Measurements from ENCODE around the gene DTX4.
"Not testable (repeated sequence)": the region's sequence is repeated elsewhere in the genome, so short reads cannot be mapped to it uniquely, and the experiment has no call there.

The DTX4 gene

DNA sequence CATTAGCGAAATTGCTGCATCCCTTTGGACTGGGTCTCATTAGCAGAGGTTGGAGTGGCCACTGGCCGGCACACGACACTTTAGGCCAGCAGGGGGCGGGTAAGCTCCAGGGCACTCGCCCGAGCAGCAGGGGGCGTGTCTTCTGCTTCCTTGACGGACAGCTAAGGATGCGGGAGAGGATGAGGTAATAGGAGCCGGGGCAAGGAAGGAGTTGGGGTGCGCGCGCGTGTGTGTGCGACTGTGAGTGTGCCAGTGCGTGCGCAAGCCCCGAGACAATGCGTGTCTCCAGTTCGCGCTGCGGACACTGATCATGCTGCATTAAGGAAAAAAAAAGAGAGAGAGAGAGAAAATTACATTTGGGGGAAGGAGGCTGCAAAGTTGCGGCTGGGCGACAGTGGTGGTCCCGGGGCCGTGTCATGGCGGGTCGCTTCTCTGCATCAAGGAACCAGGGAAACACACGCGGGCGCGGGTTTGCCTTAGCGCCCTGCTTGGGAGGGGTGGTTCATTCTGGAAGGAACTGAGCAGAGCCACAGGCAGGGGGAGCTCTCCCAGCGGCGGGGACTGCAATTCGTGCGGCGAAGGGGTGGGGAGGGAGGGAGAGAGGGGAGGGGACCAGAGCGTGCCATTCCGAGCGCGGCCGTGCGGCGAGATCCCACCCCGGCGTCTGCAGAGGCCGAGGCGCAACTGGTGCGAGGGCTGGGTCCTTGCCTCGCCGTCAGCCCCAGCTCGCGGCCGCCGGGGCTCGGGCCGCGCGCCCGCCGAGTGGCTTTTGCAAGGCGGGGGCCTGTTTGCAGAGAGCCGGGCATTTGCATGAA is at the start of gene DTX4:
Gene DTX4, plus strand, starts transcription at position 625 of the 815 bp plus-strand sequence. CDS start 464 bp downstream, outside the sequence.
- DNase-seq: peak; percentile 86

DNA sequence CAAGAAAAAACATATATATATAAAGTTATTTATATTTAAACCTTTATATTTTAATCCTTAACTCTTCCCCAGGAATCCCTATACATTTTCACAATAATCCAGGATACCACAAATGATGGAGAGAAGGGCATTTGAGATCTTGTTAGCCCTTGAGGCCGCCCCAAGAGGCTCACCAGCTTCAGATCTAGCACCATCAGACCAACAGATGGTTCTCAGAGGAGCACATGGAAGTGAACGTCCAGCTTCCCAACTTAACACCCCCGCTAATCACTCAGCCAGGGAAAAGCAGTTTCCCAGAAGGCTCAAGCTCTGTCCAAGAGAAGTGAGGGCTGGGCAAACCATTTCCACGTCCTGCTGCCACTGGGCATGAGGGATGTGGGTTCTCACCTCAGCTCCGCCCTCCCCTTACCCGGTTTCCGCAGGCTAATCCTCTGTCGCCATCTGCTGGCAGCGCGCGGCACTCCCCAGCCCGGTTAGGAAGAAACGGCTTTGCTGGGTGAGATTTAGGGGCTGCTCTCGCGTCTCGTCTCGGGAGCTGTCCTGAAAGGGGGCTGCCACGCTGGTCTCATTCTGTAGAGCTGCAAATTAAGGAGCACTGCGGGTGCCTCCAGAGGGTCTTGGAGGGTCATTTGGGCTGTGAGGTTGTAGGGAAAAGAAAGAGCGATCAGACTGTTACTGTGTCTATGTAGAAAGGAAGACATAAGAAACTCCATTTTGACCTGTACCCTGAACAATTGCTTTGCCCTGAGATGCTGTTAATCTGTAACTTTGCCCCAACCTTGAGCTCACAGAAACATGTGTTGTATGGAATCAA is 36.1 kb upstream of the DTX4 start:
- DNase-seq: peak; percentile 67

DNA sequence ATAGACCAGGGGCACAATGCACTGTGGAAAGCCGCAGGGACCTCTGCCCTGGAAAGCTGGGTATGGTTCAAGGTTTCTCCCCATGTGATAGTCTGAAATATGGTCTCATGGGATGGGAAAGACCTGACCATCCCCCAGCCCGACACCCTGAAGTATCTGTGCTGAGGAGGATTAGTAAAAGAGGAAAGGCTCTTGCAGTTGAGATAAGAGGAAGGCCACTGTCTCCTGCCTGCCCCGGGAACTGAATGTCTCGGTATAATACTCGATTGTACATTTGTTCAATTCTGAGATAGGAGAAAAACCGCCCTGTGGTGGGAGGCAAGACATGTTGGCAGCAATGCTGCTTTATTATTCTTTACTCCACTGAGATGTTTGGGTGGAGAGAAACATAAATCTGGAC is 35.4 kb upstream of the DTX4 start:
- DNase-seq: not testable (repeated sequence)

DNA sequence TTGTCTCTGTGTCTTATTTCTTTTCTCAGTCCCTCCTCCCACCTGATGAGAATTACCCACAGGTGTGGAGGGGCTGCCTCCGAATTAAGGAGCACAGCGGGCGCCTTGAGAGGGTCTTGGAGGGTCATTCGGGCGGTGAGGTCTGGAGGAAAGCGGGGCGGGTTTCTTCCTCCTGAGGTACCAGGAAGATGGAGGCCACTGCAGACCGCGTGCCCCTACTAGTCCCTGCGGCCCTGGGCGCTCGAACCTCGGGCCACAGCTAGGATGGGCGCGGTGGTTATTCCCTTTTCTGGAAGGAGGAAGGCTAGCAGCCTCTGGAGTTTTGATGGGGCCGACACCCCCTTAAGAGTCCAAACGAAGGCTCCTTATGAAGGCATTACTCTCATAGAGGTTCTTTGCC is 34.7 kb upstream of the DTX4 start:
- DNase-seq: no peak

DNA sequence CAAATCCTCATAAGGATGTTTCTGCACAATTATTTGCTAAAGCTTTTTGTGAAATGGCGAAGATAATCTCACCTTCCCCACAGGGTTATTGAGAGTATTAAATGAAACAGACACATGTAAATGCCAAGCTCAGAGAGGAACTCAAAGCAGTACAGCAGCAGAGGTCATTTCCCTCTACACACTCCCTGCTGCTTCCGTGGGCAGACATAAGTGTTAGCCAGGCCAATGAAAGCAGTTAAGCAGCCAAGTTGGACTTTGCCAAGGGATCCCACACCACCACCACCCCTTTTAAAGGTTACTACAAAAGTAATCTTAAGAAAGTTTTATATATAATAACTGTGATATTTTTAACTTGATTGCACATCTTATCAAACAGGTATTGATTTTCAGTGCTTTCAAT is 33.3 kb upstream of the DTX4 start:
- no peak for DNase-seq

DNA sequence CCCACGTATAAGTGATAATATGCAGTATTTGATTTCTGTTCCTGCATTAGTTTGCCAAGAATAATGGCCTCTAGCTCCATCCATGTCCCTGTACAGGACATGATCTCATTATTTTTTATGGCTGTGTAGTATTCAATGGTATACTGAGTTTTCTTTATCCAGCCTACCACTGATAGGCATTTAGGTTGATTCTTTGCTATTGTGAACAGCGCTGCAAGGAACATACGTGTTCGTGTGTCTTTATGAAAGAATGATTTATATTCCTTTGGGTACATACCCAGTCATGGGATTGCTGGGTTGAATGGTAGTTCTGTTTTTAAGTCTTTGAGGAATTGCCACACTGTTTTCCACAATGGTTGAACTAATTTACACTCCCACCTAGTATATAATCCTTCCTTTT is 30.7 kb upstream of the DTX4 start:
- no peak for DNase-seq

DNA sequence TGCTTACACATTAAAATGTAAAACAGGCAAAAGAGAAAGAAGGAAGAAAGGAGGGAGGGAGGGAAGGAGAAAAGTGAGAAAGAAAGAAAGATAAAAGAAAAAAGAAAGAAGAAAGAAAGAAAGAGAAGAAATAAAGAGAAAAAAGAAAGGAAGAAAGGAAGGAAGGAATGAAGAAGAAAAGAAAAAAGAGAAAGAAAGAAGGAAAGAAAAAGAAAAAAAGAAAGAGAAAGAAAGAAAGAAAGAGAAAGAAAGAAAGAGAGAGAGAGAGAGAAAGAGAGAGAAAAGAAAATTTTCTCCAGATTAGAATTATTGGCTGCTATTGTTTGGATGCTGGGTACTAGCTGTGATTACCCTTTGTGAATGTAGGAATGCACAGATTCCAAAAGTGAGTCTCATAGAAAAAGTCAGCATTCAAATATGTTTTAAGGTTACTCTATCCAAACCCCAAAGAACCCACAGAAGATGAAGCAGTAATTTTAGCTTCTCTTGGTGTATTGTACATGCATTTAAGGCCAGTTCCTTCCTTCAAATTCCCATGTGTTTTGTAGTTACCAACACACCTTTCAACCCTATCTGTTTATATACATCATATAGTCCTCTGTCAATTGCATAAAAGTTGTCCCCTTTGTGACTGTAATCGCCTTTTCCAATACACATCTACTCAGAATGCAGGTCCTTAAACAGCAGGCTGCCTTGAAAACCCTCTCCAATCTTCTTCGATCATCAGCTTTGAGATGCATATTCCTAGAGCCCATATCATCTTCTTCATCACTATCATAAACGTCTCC is 30.1 kb upstream of the DTX4 start:
- DNase-seq: peak; percentile 62

DNA sequence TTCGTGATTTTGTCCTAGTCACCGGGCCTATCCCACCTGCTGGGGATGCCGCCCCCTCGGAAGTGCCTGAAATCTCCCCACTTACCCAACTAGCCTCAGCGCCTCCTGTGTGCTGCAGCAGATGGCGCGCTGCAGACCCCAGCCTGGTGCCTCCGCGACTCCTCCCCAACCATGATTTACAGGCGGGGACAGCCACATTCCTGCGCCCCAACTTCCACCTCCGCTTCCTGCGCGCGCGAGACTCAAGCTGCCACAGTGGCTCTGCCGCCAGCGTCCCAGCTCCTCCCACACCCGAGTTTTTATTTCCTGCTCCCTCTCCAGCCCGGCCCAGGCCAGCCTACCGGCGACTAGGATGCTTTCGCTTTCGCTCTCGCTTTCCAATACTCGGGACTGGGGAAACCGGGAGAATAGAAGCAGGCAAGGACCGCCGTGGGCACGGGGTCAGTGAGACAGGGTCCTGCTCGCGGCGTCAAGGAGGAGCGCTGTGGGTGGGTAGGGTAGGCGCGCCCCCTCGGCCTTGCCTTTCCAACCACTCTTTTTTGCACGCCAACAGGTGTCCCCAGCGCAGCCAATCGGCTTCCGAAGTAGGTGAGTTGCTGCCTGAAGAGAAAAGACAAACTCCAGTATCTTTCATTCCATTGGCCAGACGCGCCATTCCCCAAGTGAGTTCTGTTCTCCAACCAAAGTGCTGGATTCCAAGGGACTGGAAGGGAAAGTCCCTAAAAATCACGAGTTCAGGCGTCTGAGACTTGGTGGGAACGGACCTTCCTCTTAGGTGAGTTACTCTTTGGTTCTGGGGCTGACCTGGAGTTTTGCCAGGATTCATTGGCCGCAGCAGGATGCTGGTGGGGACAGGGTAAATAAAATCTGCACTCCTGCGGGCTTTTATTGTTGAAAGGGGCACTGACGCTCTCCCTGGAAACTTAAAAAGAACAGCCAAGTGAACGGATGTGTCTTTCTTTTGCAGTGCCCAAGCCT is 29.1 kb upstream of the DTX4 start, which contains the start of gene FAM111A:
Gene FAM111A, plus strand, starts transcription at position 327 of the 978 bp plus-strand sequence. CDS start 6,017 bp downstream, outside the sequence.
- DNase-seq: peak; percentile 87

DNA sequence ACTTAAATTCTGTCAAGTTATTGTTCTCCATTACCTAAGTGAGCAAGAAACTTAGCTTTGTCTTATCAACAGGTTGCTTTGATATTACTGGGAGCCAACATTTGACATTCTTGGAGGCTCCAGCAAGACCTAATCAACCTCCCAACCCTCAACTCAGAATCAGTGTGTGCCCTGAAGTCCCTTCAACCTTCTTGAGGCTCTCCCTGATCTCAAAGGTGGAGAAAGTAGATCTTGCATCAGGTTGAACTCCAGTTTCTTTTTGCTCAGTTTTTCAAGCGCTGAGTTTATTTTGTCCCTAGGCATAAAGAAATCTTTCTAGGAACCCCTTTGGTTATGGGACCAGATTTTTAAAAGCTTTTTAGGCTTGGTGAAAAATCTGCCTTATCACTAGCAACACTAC is 27.8 kb upstream of the DTX4 start:
- no peak for DNase-seq

DNA sequence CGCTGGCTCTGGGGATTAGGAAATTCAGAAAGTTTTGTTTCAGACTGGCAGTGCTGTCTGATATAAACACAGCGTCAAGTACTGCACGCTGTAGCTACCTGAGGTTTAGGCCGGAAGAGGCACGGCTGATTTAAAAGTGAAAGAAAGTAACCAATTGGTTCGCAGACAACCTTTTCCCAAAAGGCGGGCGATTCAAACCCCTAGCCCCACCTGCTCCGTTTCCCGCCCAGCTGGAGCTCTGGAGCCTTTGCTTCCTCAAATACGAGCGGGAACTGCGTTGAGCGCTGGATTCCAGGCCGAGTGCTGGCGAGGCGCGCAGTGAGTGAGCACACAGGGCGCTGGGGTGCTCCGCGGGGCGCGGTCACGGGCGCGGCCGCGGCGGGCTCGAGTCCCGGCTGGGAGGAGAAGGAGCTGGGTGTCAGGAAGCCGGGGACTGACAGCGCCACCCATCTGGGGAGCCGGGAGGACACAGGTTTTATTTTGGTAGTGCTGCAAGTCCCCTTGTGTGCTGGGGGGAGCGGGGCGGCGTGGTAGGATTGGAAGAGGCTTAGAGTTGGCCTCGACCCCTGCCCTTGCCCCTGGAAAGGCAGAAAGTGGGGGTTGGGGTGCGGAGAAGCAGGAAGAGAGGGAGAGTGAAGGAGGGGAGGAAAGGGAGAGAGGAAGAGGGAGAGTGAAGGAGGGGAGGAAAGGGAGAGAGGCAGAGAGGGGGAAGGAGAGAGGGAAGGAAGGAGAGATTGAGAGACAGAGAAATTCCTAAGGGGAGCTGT is 27.2 kb upstream of the DTX4 start:
- peak; percentile 88 for DNase-seq

DNA sequence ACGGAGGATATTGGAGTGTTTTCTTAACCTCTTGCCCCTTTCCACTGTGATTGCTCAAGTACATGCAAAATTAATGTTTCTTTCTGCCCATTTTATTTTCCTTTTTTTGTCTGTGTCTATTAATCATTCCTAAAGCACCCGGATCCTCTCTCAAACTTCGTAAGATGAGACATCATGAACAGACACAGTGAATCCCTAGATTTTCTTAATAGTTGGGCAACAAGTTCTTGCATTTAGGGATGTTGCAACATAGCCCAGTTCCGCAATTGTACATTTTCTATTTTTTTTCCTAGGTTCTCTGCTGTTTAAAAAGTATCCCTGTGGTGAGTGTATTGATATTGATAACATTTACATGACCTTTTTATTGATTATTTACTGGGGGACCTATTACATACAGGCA is 26.4 kb upstream of the DTX4 start:
- DNase-seq: peak; percentile 47

DNA sequence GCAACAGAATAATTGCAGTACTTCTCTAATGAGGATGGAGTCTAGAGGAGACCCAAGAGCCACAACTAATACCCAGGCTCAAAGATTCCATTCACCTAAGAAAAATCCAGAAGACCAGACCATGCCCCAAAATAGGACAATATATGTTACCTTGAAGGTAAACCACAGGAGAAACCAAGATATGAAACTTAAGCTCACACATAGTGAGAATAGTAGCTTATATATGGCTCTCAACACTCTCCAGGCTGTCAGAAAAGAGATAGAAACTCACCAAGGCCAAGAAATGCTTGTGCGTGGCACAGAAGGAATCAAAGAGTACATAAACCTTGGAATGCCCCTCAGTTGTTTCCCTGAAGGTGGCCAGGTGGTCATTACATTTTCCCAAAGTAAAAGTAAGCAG is 20.2 kb upstream of the DTX4 start:
- no peak for DNase-seq

DNA sequence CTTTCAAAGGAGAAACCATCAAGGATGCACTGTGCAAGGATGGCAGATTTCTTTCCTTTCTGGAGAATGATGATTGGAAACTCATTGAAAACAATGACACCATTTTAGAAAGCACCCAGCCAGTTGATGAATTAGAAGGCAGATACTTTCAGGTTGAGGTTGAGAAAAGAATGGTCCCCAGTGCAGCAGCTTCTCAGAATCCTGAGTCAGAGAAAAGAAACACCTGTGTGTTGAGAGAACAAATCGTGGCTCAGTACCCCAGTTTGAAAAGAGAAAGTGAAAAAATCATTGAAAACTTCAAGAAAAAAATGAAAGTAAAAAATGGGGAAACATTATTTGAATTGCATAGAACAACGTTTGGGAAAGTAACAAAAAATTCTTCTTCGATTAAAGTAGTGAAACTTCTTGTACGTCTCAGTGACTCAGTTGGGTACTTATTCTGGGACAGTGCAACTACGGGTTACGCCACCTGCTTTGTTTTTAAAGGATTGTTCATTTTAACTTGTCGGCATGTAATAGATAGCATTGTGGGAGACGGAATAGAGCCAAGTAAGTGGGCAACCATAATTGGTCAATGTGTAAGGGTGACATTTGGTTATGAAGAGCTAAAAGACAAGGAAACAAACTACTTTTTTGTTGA is 19.5 kb upstream of the DTX4 start:
- DNase-seq: no peak

DNA sequence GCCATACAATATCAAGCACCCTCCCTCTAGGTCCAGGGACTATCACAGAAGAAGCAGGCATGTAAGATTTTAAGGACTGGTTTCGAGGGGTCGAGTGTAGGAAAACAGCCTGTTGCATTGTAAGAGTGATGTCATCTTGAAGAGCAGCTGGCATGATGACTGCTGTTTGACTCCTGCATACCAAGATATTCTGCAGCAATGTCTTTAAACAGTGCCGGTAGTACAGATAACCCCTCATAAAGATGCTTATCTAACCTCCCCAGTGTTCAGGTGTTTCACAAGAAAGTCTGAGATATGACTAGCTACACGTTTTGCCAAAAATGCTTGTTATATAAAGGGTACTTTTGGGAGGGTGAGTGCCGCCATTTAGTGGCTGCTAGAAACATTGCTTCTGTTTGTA is 17.3 kb upstream of the DTX4 start:
- DNase-seq: no peak

DNA sequence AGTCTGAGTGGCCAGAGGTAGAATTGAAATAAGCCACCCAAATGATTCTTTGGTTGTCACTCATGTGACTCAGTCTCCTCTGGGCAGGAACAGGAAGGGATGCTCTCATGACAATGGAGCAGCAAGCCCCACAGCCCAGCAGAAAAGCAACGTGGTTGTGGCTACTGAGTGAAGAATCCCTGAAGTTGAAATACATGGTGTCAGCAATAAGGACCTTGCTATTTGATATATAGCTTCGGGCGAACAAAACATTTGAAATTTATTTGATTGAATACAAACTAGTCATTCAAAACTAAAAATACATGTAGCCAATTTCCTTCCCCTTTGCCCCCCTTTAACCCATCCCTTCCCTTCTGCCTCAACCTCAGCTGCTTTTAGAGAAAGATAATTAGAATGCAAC is 14.5 kb upstream of the DTX4 start:
- no peak for DNase-seq

DNA sequence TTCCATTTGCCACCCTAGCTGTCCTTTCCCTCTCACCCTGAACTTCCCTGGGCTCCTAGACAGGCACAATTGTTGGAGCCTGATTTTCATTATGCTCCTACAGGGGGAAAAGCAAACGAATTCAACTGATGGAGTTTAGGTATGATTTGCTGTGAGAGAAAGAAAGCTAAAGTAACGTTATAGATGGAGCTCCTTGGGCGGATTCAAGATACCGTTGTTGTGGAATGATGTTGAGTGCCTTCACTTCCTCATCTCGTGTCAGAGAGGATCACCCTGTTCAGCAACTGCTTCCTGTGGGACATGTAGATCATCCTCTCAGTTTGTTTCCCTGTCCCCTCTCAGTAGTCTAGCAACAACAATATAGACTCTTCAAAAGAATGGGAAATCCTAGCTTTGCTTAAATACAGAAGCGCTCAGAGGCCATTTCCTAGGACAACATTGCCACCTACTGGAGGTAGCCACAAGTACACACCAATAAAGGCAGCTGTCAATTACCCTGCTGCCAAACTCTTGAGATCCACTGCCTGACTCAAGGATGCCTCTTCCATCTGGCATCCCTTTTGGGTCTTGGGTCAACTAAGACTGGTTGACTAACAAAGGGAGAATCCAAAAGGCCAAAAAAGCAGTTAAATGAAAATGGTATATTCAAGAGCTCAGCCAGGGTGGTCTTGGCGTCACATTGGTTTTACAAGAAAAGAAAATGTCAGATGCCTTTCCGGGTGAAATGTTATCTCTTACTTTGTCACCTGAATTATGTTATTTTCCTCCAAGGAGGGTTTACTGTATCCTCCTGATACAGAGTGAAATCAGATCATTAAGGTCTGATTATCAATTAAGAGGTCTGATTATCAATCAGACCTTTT is 13.5 kb upstream of the DTX4 start:
- peak; percentile 70 for DNase-seq

DNA sequence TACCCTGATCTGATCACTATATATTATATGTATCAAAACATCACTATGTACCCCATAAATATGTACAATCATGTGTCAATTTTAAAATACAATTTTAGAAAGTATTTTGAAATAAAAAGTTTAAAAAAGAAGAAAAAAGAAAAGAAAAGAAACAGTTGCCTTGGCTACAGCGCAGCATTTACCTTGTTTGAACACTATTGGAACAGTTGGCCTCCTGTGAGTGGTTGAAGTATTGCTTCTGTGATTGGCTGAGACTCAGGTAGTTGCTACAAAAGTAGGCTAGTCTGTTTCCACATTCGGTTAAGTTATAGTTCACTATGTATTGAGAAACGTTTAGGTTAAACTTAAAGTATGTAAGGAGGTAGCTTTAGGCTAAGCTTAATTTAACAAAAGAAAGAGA is 7.9 kb upstream of the DTX4 start:
- DNase-seq: no peak

DNA sequence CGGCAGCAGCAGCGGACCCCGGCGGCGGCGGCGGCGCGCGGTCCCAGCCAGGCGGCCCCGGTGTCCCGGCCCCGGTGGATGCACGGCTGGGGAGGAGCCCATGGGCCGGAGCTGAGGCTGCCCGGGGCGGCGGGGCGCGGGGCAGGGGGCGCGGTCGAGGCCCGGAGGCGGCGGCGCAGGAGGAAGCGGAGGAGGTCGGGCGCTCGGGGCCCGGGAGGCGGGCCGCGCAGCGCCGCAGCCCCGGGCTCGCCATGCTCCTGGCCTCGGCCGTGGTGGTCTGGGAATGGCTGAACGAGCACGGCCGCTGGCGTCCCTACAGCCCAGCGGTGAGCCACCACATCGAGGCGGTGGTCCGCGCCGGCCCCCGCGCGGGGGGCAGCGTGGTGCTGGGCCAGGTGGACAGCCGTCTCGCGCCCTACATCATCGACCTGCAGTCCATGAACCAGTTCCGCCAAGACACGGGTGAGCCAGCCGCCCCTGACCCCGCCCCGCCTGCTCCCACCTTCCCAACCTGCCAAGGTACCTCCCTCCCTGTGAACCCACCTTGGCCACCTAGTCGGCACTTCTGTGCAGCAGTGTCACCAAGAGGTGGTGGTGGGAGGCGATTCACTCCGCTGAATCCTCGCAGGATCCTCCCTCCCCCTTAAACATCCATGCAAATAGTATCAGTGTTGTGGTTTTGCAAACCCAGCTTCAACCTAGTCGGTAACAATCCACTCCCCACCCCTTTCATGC is 580 bp downstream of the DTX4 start:
- no peak for DNase-seq
